K562 (cell line): Measurements from ENCODE around the gene NMNAT1. TPM values are rescaled to one million over a fixed set of nuclear protein-coding genes. Genes with fewer than 3 reads are reported as not detected.

Source experiments
- ARID1B ChIP-seq: fragments of 450-650 bp; IDR thresholded peaks from 2 replicates; pipeline ENCODE4 v1.6.1; 2016; ENCODE audit warnings: antibody characterized with exemption, mild to moderate bottlenecking, inconsistent platforms
- BCOR ChIP-seq: fragments of 450-650 bp; IDR thresholded peaks from 2 replicates; pipeline ENCODE4 v1.6.1; 2016
- CEBPB ChIP-seq: fragments of 450-650 bp; IDR thresholded peaks from 2 replicates; pipeline ENCODE4 v1.6.1; 2016; ENCODE audit warnings: missing genetic modification characterization, missing compliant biosample characterization
- CHD1 ChIP-seq: fragments of 200-600 bp; sonication (generic); IDR thresholded peaks from one replicate; pipeline ENCODE4 v1.6.1; 2012; ENCODE audit warnings: mild to moderate bottlenecking, moderate library complexity, low read length, inconsistent platforms
- DDX20 ChIP-seq: fragments of 450-650 bp; IDR thresholded peaks from 2 replicates; pipeline ENCODE4 v1.6.1; 2016; ENCODE audit warnings: missing genetic modification characterization, low read depth, mild to moderate bottlenecking, missing compliant biosample characterization, moderate library complexity
- ELF1 ChIP-seq: fragments of 200-800 bp; sonication (Bioruptor generic); IDR thresholded peaks from 2 replicates; pipeline ENCODE4 v1.6.1; 2016; ENCODE audit warnings: missing genetic modification characterization, missing compliant biosample characterization
- HDGF ChIP-seq: fragments of 450-650 bp; IDR thresholded peaks from 2 replicates; pipeline ENCODE4 v1.6.1; 2016
- MBD2 ChIP-seq: sonication (generic); IDR thresholded peaks from 2 replicates; pipeline ENCODE4 v1.6.1; 2016; ENCODE audit warnings: low read depth, borderline replicate concordance
- MEF2A ChIP-seq: IDR thresholded peaks from 2 replicates; pipeline ENCODE4 v1.6.1; 2011; ENCODE audit warnings: low read depth, mild to moderate bottlenecking, low read length, moderate library complexity; ENCODE audit not compliant: control insufficient read depth
- MGA ChIP-seq: fragments of 450-650 bp; IDR thresholded peaks from 2 replicates; pipeline ENCODE4 v1.6.1; 2016; ENCODE audit warnings: mild to moderate bottlenecking, moderate library complexity
- NKRF ChIP-seq: fragments of 450-650 bp; IDR thresholded peaks from 2 replicates; pipeline ENCODE4 v1.6.1; 2016; ENCODE audit warnings: borderline replicate concordance
- PTRF ChIP-seq: fragments of 450-650 bp; IDR thresholded peaks from 2 replicates; pipeline ENCODE4 v1.6.1; 2016; ENCODE audit warnings: mild to moderate bottlenecking, missing genetic modification characterization, missing compliant biosample characterization
- XRCC5 ChIP-seq: fragments of 200-400 bp; formaldehyde crosslinking; IDR thresholded peaks from 2 replicates; pipeline ENCODE4 v1.6.1; 2017; ENCODE audit warnings: low read depth, mild to moderate bottlenecking, low read length
- ZNF184 ChIP-seq: sonication (generic); formaldehyde crosslinking; IDR thresholded peaks from 2 replicates; pipeline ENCODE4 v1.5.0; 2020; ENCODE audit warnings: missing genetic modification reagents
- polyA plus RNA-seq, 8 experiments: library from polyadenylated mRNA; depleted of rRNA in 4 of 8; stranded (reverse) in 5 of 8; unstranded in 3 of 8; fragments of >200 nt; fragmentation: Nextera tagmentation in 2 of 8; fragmentation: Illumina TruSeq in 1 of 8; extraction: Ambion mirVana in 2 of 8; extraction: Trizol in 1 of 8; gene quantifications; 2 replicates each; pipeline versions ENCODE4 v1.2.1 to v1.2.3, GENCODE V29; 2011 to 2014; ENCODE audit warnings: inconsistent platforms in 1 of 8, missing spikeins in 1 of 8
- total RNA-seq, 7 experiments: library from RNA; depleted of rRNA in 6 of 7; stranded (reverse); fragments of >200 nt in 6 of 7; fragmentation: Illumina TruSeq in 2 of 7; extraction: Trizol in 2 of 7; gene quantifications; 2 replicates each; pipeline versions ENCODE4 v1.2.1 to v1.2.3, GENCODE V29; 2011 to 2021; ENCODE audit warnings: low replicate concordance in 1 of 7

Gene NMNAT1
- total and polyA plus RNA-seq, 9 of the 15 experiments (the other 6 are each of a cell fraction or from before 2014, with no cell fraction given): 5.1 to 14.6 (median 12.1) TPM

- TF ChIP-seq MGA: no peak
- no peak for TF ChIP-seq MBD2
- TF ChIP-seq ARID1B: no peak
- TF ChIP-seq HDGF: no peak
- no peak for TF ChIP-seq CHD1
- TF ChIP-seq CEBPB (tag): no peak
- no peak for TF ChIP-seq NKRF
- no peak for TF ChIP-seq DDX20 (tag)
- TF ChIP-seq BCOR: no peak
- TF ChIP-seq XRCC5: no peak
- no peak for TF ChIP-seq PTRF (tag)
- TF ChIP-seq MEF2A: no peak
- TF ChIP-seq ZNF184 (CRISPR knock-in tag): no peak
- TF ChIP-seq ELF1 (tag): no peak
- TF ChIP-seq, all 486 proteins: peak for 0
Observed at GRCh38 chr1:9922342-9922741, 20.9 kb upstream of the NMNAT1 start (continued).
